Suprapubic skin (tissue), 4 donors: Measurements from ENCODE around the gene SAMD10.

ENCODE experiments used
- CTCF ChIP-seq, 2 donors: fragments of 200-600 bp in 1 of 2; fragments of 450-650 bp in 1 of 2; sonication (generic) in 1 of 2; IDR thresholded peaks; one replicate each; pipeline ENCODE4 v1.5.1; 2016 to 2019; ENCODE audit warnings: antibody characterized with exemption in 2 of 2, mild to moderate bottlenecking in 1 of 2, moderate library complexity in 1 of 2
- EP300 ChIP-seq: sonication (generic); formaldehyde crosslinking; IDR thresholded peaks from one replicate; pipeline ENCODE4 v1.6.1; 2017; ENCODE audit warnings: antibody characterized with exemption
- POLR2A ChIP-seq, 2 donors: fragments of 450-650 bp; IDR thresholded peaks; one replicate each; pipeline ENCODE4 v1.6.1; 2017; ENCODE audit warnings: antibody characterized with exemption in 2 of 2, mild to moderate bottlenecking in 2 of 2, moderate library complexity in 2 of 2
- POLR2AphosphoS5 ChIP-seq, 3 donors: sonication (generic); formaldehyde crosslinking; IDR thresholded peaks; one replicate each; pipeline ENCODE4 v1.6.1; 2017; ENCODE audit warnings: antibody characterized with exemption in 3 of 3

DNA sequence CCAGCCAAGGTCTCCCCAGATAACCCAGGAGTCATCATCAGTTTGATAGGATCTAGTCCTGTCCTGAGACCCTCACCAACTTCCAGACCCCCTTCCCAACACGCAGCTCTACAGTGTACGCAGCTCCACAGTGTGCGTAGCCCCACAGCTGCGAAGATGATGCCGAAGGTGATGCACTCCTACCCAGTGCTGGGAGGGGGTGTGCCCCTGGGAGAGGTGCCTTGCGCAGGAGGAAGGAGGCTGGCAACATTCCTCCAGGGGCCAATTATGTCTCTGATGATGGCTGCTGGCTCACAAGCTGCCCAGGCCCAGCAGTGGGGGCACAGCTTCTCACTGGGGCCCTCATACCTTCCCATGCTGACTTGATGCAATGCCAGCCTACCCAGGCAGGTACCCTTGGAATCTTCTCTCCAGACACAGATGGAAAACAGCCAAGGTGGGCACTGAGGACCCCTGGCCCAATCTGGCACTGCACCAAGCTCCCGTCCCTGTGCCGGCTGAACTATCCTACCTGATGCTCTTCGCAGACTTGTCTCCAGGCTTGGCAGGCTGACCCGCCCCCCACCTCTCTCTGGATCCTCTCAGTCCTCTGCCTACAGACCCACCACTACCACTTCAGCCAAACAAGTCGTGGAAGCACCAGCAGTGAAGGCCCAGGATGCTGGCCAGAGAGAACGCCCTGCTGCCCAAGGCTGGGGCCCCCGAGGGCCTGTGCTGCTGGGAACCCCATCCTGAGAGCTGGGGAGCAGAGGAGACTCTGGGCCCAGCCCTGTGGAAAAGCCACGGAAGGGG, 11.1 kb downstream of the SAMD10 start:
- TF ChIP-seq CTCF (IDR thresholded peaks at IDR 0.05) (no peak), EP300 (no peak), POLR2AphosphoS5 (IDR thresholded peaks at IDR 0.05) (no peak), POLR2A (IDR thresholded peaks at IDR 0.05) (no peak)
